ENCODE measurements around the gene TRMT61A.
"Not testable (repeated sequence)": the region's sequence is repeated elsewhere in the genome, so short reads cannot be mapped to it uniquely, and the experiment has no call there.

- TF ChIP-seq POLR2AphosphoS5 (IDR thresholded peaks at IDR 0.05; ENCODE audit: borderline replicate concordance, low read depth, low read length); EZH2 (IDR thresholded peaks at IDR 0.05); FOXP2 (optimal IDR thresholded peaks at IDR 0.05; ENCODE audit: control extremely low read depth, extremely low read length, insufficient read depth): not testable (repeated sequence)
These were observed 3.4 kb upstream of the TRMT61A start for GRCh38 chr14:103525430-103526246.

Data from SK-N-MC (cell line).